ENCODE data around the gene KRT81.
"Not testable (repeated sequence)": the region's sequence is repeated elsewhere in the genome, so short reads cannot be mapped to it uniquely, and the experiment has no call there.

DNA sequence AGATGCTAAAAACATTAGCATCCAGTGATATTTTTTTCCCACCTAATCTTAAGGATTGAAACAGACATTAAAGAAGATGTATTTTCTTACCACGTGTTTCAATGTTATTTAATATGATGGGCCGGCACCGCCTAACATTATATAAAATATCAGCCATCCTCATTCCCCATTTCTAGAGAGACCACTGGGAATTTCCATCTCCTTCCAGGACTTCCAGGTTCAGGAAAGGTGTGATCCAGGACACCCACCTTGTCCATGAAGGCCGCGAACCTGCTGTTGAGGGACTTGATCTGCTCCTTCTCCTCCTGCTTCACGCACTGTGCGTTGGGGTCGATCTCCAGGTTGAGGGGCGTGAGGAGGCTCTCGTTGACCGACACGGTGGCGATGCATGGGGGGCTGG is 33.4 kb downstream of the KRT81 start:
- TF ChIP-seq POLR2AphosphoS5 (IDR thresholded peaks at IDR 0.05); POLR2A (IDR thresholded peaks at IDR 0.05; ENCODE audit: low read depth): not testable (repeated sequence)
- TF ChIP-seq, protein P1, sequence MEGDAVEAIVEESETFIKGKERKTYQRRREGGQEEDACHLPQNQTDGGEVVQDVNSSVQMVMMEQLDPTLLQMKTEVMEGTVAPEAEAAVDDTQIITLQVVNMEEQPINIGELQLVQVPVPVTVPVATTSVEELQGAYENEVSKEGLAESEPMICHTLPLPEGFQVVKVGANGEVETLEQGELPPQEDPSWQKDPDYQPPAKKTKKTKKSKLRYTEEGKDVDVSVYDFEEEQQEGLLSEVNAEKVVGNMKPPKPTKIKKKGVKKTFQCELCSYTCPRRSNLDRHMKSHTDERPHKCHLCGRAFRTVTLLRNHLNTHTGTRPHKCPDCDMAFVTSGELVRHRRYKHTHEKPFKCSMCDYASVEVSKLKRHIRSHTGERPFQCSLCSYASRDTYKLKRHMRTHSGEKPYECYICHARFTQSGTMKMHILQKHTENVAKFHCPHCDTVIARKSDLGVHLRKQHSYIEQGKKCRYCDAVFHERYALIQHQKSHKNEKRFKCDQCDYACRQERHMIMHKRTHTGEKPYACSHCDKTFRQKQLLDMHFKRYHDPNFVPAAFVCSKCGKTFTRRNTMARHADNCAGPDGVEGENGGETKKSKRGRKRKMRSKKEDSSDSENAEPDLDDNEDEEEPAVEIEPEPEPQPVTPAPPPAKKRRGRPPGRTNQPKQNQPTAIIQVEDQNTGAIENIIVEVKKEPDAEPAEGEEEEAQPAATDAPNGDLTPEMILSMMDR (IDR thresholded peaks at IDR 0.05) = not testable (repeated sequence)

Measured in esophagus muscularis mucosa (tissue), 3 donors.